ENCODE data around the gene FARS2. TPM values are rescaled to one million over a fixed set of nuclear protein-coding genes. Genes with fewer than 3 reads are reported as not detected.

The FARS2 gene
- total and polyA plus RNA-seq, 12 donors: 7.6 to 22.4 (median 20.8) TPM

GRCh38 chr6:5481750-5482149 lies 220.4 kb downstream of the FARS2 start:
- no peak overlapping the region for H3K4me3 ChIP-seq
- no peak overlapping the region for H3K27ac ChIP-seq
- H3K36me3 ChIP-seq: no peaks in the 10 kb centered on the region
- TF ChIP-seq CTCF (IDR thresholded peaks at IDR 0.05): no peak
- no peak for ATAC-seq
- H3K9me3 ChIP-seq: no peaks in the 10 kb centered on the region
- 89 to 90% methylated on average over 9 of the region's 9 CpGs for whole genome bisulfite sequencing, 2 donors
- H3K4me1 ChIP-seq: peaks cover 0 to 16% (median 0%) of the 10 kb centered on the region in 9 donors
- intact Hi-C loops (cut with DNase I): no loop called here
- no peaks in the 10 kb centered on the region for H3K27me3 ChIP-seq
- no peak for DNase-seq

- 95 to 97% methylated on average over 3 of the region's 3 CpGs for WGBS, 2 donors
- no peak for ATAC-seq
These were observed 221.3 kb downstream of the FARS2 start for GRCh38 chr6:5482619-5483018.

GRCh38 chr6:5484692-5485091 lies 223.4 kb downstream of the FARS2 start:
- no peak overlapping the region for H3K4me3 ChIP-seq
- WGBS, 2 donors: 97 to 99% methylated on average over 3 of the region's 3 CpGs
- intact Hi-C loops (cut with DNase I): no loop called here
- H3K36me3 ChIP-seq: peaks cover 0 to 9% (median 0%) of the 10 kb centered on the region in 9 donors
- H3K27ac ChIP-seq: no peak overlapping the region
- no peak for ATAC-seq
- no peak for TF ChIP-seq CTCF (IDR thresholded peaks at IDR 0.05)
- H3K4me1 ChIP-seq: peaks cover 0 to 12% (median 0%) of the 10 kb centered on the region in 9 donors
- no peaks in the 10 kb centered on the region for H3K27me3 ChIP-seq
- H3K9me3 ChIP-seq: no peaks in the 10 kb centered on the region
- no peak for DNase-seq

More at GRCh38 chr6:5482619-5483018, 221.3 kb downstream of the FARS2 start:
- H3K27me3 ChIP-seq: no peaks in the 10 kb centered on the region
- H3K36me3 ChIP-seq: peaks cover 0 to 8% (median 0%) of the 10 kb centered on the region in 9 donors
- H3K4me3 ChIP-seq: no peak overlapping the region
- no peak for DNase-seq
- intact Hi-C loops (cut with DNase I): no loop called here
- TF ChIP-seq CTCF (IDR thresholded peaks at IDR 0.05): no peak
- no peak overlapping the region for H3K27ac ChIP-seq
- no peaks in the 10 kb centered on the region for H3K9me3 ChIP-seq
- peaks cover 0 to 12% (median 0%) of the 10 kb centered on the region in 9 donors for H3K4me1 ChIP-seq

- no peaks in the 10 kb centered on the region for H3K9me3 ChIP-seq
- peaks cover 0 to 3% (median 0%) of the 10 kb centered on the region in 9 donors for H3K4me1 ChIP-seq
- 86 to 92% methylated on average over 2 of the region's 2 CpGs for WGBS, 2 donors
- H3K4me3 ChIP-seq: no peak overlapping the region
- no peaks in the 10 kb centered on the region for H3K27me3 ChIP-seq
- no peak for TF ChIP-seq CTCF (IDR thresholded peaks at IDR 0.05)
- peaks cover 0 to 9% (median 0%) of the 10 kb centered on the region in 9 donors for H3K36me3 ChIP-seq
- H3K27ac ChIP-seq: no peak overlapping the region
- intact Hi-C loops (cut with DNase I): no loop called here
- no peak for DNase-seq
- no peak for ATAC-seq
These were observed 224.9 kb downstream of the FARS2 start for GRCh38 chr6:5486214-5486613.

Data from heart right ventricle (tissue), 16 donors.